ENCODE measurements around the gene TRIM27.
"Not testable (repeated sequence)": the region's sequence is repeated elsewhere in the genome, so short reads cannot be mapped to it uniquely, and the experiment has no call there.

Gene TRIM27

GRCh38 chr6:28895131-28895812 is 28.5 kb downstream of the TRIM27 start:
- DNase-seq: peak; percentile 96

GRCh38 chr6:28893172-28893799 is 30.5 kb downstream of the TRIM27 start:
- no peak for DNase-seq

- DNase-seq: no peak
Measured at GRCh38 chr6:28892525-28892924, 31.3 kb downstream of the TRIM27 start.

- no peak for DNase-seq
Measured at GRCh38 chr6:28887796-28888496, 35.8 kb downstream of the TRIM27 start.

- no peak for DNase-seq
Measured at GRCh38 chr6:28886079-28886439, 37.7 kb downstream of the TRIM27 start.

- DNase-seq: no peak
Measured at GRCh38 chr6:28884423-28885131, 39.2 kb downstream of the TRIM27 start.

GRCh38 chr6:28880894-28881780 is 42.6 kb downstream of the TRIM27 start:
- peak; percentile 87 for DNase-seq

- no peak for DNase-seq
Measured at GRCh38 chr6:28880519-28880893, 43.3 kb downstream of the TRIM27 start.

- DNase-seq: no peak
Measured at GRCh38 chr6:28876710-28877109, 47.1 kb downstream of the TRIM27 start.

GRCh38 chr6:28875191-28875747 is 48.5 kb downstream of the TRIM27 start:
- no peak for DNase-seq

GRCh38 chr6:28872157-28872817 is 51.5 kb downstream of the TRIM27 start:
- DNase-seq: not testable (repeated sequence)

- DNase-seq: no peak
Measured at GRCh38 chr6:28871335-28872156, 52.2 kb downstream of the TRIM27 start.

GRCh38 chr6:28868873-28869272 is 54.9 kb downstream of the TRIM27 start:
- no peak for DNase-seq

GRCh38 chr6:28867086-28867409 is 56.7 kb downstream of the TRIM27 start:
- peak; percentile 43 for DNase-seq

GRCh38 chr6:28866205-28867085 is 57.3 kb downstream of the TRIM27 start:
- DNase-seq: peak; percentile 67

GRCh38 chr6:28865401-28866204 is 58.2 kb downstream of the TRIM27 start:
- DNase-seq: peak; percentile 82

GRCh38 chr6:28864326-28864923 is 59.4 kb downstream of the TRIM27 start:
- DNase-seq: peak; percentile 79

GRCh38 chr6:28863604-28864325 is 60.0 kb downstream of the TRIM27 start:
- peak; percentile 84 for DNase-seq

Data from NCI-H748 treated with DMSO at 0.1 percent for 48 hours (cell line).